H9 (cell line): Measurements from ENCODE around the gene ZNF664. TPM values are rescaled to one million over a fixed set of nuclear protein-coding genes. Genes with fewer than 3 reads are reported as not detected.

Experiments used
- DNase-seq: peaks from one replicate; pipeline ENCODE4 v3.0.0-alpha.2; 2017
- H2AFZ ChIP-seq: one replicate; pipeline ENCODE4 v1.6.1; 2013; ENCODE audit warnings: mild to moderate bottlenecking, low read length, control low read depth, moderate library complexity
- H2AK5ac ChIP-seq: 2 replicates; pipeline ENCODE4 v1.6.1; 2013; ENCODE audit warnings: low read length, control low read depth, mixed read lengths; ENCODE audit not compliant: insufficient read length
- H2BK120ac ChIP-seq: one replicate; pipeline ENCODE4 v1.6.1; 2013; ENCODE audit warnings: low read depth, mild to moderate bottlenecking, low read length, control low read depth, inconsistent platforms; ENCODE audit not compliant: poor library complexity, severe bottlenecking
- H2BK12ac ChIP-seq: 2 replicates; pipeline ENCODE4 v1.6.1; 2013; ENCODE audit warnings: low read length, control low read depth, mixed read lengths, low read depth; ENCODE audit not compliant: insufficient read length
- H2BK15ac ChIP-seq: 2 replicates; pipeline ENCODE4 v1.6.1; 2013; ENCODE audit warnings: low read depth, low read length, control low read depth
- H2BK20ac ChIP-seq: one replicate; pipeline ENCODE4 v1.6.1; 2013; ENCODE audit warnings: low read depth, mild to moderate bottlenecking, low read length, control low read depth, inconsistent platforms; ENCODE audit not compliant: poor library complexity, severe bottlenecking
- H2BK5ac ChIP-seq: 2 replicates; pipeline ENCODE4 v1.6.1; 2013; ENCODE audit warnings: low read length, control low read depth, mixed read lengths; ENCODE audit not compliant: insufficient read length
- H3K14ac ChIP-seq: 2 replicates; pipeline ENCODE4 v1.6.1; 2013; ENCODE audit warnings: low read length, control low read depth; ENCODE audit not compliant: insufficient read depth
- H3K18ac ChIP-seq: 2 replicates; pipeline ENCODE4 v1.6.1; 2013; ENCODE audit warnings: low read depth, mild to moderate bottlenecking, mixed read lengths, low read length, control low read depth; ENCODE audit not compliant: insufficient read length
- H3K23ac ChIP-seq: 2 replicates; pipeline ENCODE4 v1.6.1; 2013; ENCODE audit warnings: low read length, control low read depth, mixed read lengths, low read depth; ENCODE audit not compliant: insufficient read length
- H3K23me2 ChIP-seq: 2 replicates; pipeline ENCODE4 v1.6.1; 2013; ENCODE audit warnings: low read depth, mild to moderate bottlenecking, mixed read lengths, low read length, control low read depth; ENCODE audit not compliant: insufficient read length, poor library complexity, severe bottlenecking
- H3K27ac ChIP-seq: 2 replicates; pipeline ENCODE4 v1.5.1; 2013; ENCODE audit warnings: low read length, control low read depth, mixed read lengths, low read depth; ENCODE audit not compliant: insufficient read length
- H3K27me3 ChIP-seq: 2 replicates; pipeline ENCODE4 v1.6.1; 2013; ENCODE audit warnings: low read length, control low read depth, inconsistent platforms; ENCODE audit not compliant: insufficient read depth
- H3K4ac ChIP-seq: 2 replicates; pipeline ENCODE4 v1.6.1; 2013; ENCODE audit warnings: low read depth, mild to moderate bottlenecking, control low read depth, inconsistent platforms, low read length, moderate library complexity
- H3K4me1 ChIP-seq: 2 replicates; pipeline ENCODE4 v1.6.1; 2013; ENCODE audit warnings: low read length, control low read depth, inconsistent platforms; ENCODE audit not compliant: insufficient read depth
- H3K4me2 ChIP-seq: 2 replicates; pipeline ENCODE4 v1.6.1; 2013; ENCODE audit warnings: low read length, control low read depth, mixed read lengths; ENCODE audit not compliant: insufficient read length, insufficient read depth
- H3K56ac ChIP-seq: 2 replicates; pipeline ENCODE4 v1.6.1; 2013; ENCODE audit warnings: low read depth, mild to moderate bottlenecking, mixed read lengths, low read length, control low read depth; ENCODE audit not compliant: insufficient read length
- H3K79me1 ChIP-seq: 2 replicates; pipeline ENCODE4 v1.6.1; 2013; ENCODE audit warnings: low read depth, mild to moderate bottlenecking, moderate library complexity, low read length, control low read depth, inconsistent platforms; ENCODE audit not compliant: insufficient read depth, poor library complexity, severe bottlenecking
- H3K79me2 ChIP-seq: 2 replicates; pipeline ENCODE4 v1.6.1; 2013; ENCODE audit warnings: low read length, control low read depth, inconsistent platforms; ENCODE audit not compliant: insufficient read depth
- H3K9ac ChIP-seq: 2 replicates; pipeline ENCODE4 v1.6.1; 2013; ENCODE audit warnings: low read length, control low read depth, mixed read lengths; ENCODE audit not compliant: insufficient read length; ENCODE audit errors: extremely low read depth
- H3K9me3 ChIP-seq: one replicate; pipeline ENCODE4 v1.6.1; 2013; ENCODE audit warnings: low read depth, low read length, inconsistent platforms; ENCODE audit not compliant: control insufficient read depth
- H3T11ph ChIP-seq: one replicate; pipeline ENCODE4 v1.6.1; 2013; ENCODE audit warnings: mild to moderate bottlenecking, low read length, control low read depth, inconsistent platforms
- H4K20me1 ChIP-seq: one replicate; pipeline ENCODE4 v1.6.1; 2013; ENCODE audit not compliant: control insufficient read depth, insufficient read length, insufficient read depth
- H4K5ac ChIP-seq: 2 replicates; pipeline ENCODE4 v1.6.1; 2013; ENCODE audit warnings: low read depth, mild to moderate bottlenecking, mixed read lengths, low read length, control low read depth; ENCODE audit not compliant: insufficient read length
- H4K8ac ChIP-seq: replicated peaks from 2 replicates; pipeline ENCODE4 v1.6.1; 2013; ENCODE audit warnings: low read length, control low read depth, mixed read lengths, low read depth; ENCODE audit not compliant: insufficient read length
- H4K91ac ChIP-seq: 2 replicates; pipeline ENCODE4 v1.6.1; 2013; ENCODE audit warnings: low read depth, mild to moderate bottlenecking, moderate library complexity, mixed read lengths, low read length, control low read depth; ENCODE audit not compliant: insufficient read length
- H3K27ac Mint-ChIP-seq, 3 experiments: 2 replicates in 2 of 3; 3 replicates in 1 of 3; pipeline ENCODE4 v1.8.0; 2020 to 2021; ENCODE audit warnings: mixed read lengths in 3 of 3, mild to moderate bottlenecking in 1 of 3, moderate library complexity in 1 of 3
- H3K27me3 Mint-ChIP-seq: 2 replicates; pipeline ENCODE4 v1.8.0; 2021; ENCODE audit warnings: low read depth, mild to moderate bottlenecking, moderate library complexity, mixed read lengths
- H3K36me3 Mint-ChIP-seq, 3 experiments: 2 replicates in 2 of 3; 3 replicates in 1 of 3; pipeline ENCODE4 v1.8.0; 2020 to 2021; ENCODE audit warnings: low read depth in 3 of 3, mixed read lengths in 3 of 3; ENCODE audit not compliant: insufficient read depth in 1 of 3
- H3K4me1 Mint-ChIP-seq, 2 experiments: 2 replicates each; pipeline ENCODE4 v1.8.0; 2020; ENCODE audit warnings: mixed read lengths in 2 of 2
- H3K4me3 Mint-ChIP-seq, 2 experiments: 2 replicates in 1 of 2; 3 replicates in 1 of 2; pipeline ENCODE4 v1.8.0; 2020 to 2021; ENCODE audit warnings: mild to moderate bottlenecking in 2 of 2, mixed read lengths in 2 of 2, moderate library complexity in 1 of 2
- H3K9me3 Mint-ChIP-seq, 2 experiments: 2 replicates in 1 of 2; 3 replicates in 1 of 2; pipeline ENCODE4 v1.8.0; 2020; ENCODE audit warnings: mild to moderate bottlenecking in 2 of 2, mixed read lengths in 2 of 2, moderate library complexity in 1 of 2
- WGBS: extraction: QIAGEN DNeasy Blood & Tissue Kit; methylation state at CpG from one replicate; pipeline ENCODE4 v1.1.7; 2013; ENCODE audit warnings: missing lambda C conversion rate, low lambda C conversion rate, mixed read lengths; ENCODE audit not compliant: insufficient read length; ENCODE audit errors: extremely low coverage; 5-methylcytosine and 5-hydroxymethylcytosine counted together
- total RNA-seq: library from RNA; stranded (reverse); gene quantifications from 2 replicates; pipeline ENCODE4 v1.2.1, GENCODE V29; 2021
- TF ChIP-seq, protein P1 (sequence below): fragments of 200-600 bp; sonication (generic); conservative IDR thresholded peaks from 3 replicates; pipeline ENCODE4 v1.8.0; 2021; ENCODE audit warnings: antibody characterized with exemption, mild to moderate bottlenecking

The ZNF664 gene
- total RNA-seq, 1 experiment from 2014 or later: 29.5 TPM

DNA sequence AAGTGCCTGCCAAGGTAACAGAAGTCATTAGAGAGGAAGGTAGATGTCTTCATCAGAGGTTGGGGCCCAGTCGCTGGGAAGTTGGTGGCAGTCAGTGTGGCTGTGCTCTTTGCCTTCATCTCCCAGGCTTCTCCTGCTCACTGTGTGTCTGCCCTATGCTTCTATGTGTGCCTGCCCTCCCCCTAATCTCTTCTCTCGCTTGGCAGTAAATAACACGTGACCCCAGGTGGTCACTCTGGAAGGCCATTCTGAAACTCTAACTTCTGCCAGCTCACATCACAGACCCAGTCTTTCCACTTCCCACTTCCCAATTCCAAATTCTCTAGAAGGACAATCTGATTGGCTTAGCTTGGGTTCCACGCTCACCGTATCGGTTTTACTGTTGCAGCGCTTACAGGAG lies 9.3 kb downstream of the ZNF664 start:
- H3K14ac ChIP-seq: no peak overlapping the region
- H2AFZ ChIP-seq: no peak overlapping the region
- no peak overlapping the region for H3K9ac ChIP-seq
- no peaks in the 10 kb centered on the region for H3K9me3 ChIP-seq
- no peaks in the 10 kb centered on the region for H3K23me2 ChIP-seq
- no peaks in the 10 kb centered on the region for H3K4me1 ChIP-seq
- H3K27me3 ChIP-seq: no peaks in the 10 kb centered on the region
- Mint-ChIP-seq H3K27ac (no peak overlapping the region), H3K27me3 (peaks cover 47% of the 10 kb centered on the region), H3K36me3 (peaks cover 0 to 2% (median 0%) of the 10 kb centered on the region in 3 experiments; a peak in 1 of 7 replicates), H3K4me1 (peaks cover 0 to 13% of the 10 kb centered on the region in 2 experiments; a peak in 2 of 4 replicates), H3K4me3 (no peak overlapping the region), H3K9me3 (no peaks in the 10 kb centered on the region)
- H3T11ph ChIP-seq: no peak overlapping the region
- H2BK20ac ChIP-seq: no peak overlapping the region
- H3K18ac ChIP-seq: no peak overlapping the region
- H3K23ac ChIP-seq: no peak overlapping the region
- no peak overlapping the region for H4K8ac ChIP-seq
- TF ChIP-seq, protein P1, sequence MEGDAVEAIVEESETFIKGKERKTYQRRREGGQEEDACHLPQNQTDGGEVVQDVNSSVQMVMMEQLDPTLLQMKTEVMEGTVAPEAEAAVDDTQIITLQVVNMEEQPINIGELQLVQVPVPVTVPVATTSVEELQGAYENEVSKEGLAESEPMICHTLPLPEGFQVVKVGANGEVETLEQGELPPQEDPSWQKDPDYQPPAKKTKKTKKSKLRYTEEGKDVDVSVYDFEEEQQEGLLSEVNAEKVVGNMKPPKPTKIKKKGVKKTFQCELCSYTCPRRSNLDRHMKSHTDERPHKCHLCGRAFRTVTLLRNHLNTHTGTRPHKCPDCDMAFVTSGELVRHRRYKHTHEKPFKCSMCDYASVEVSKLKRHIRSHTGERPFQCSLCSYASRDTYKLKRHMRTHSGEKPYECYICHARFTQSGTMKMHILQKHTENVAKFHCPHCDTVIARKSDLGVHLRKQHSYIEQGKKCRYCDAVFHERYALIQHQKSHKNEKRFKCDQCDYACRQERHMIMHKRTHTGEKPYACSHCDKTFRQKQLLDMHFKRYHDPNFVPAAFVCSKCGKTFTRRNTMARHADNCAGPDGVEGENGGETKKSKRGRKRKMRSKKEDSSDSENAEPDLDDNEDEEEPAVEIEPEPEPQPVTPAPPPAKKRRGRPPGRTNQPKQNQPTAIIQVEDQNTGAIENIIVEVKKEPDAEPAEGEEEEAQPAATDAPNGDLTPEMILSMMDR: no peak
- no peak overlapping the region for H2AK5ac ChIP-seq
- DNase-seq: no peak
- no peaks in the 10 kb centered on the region for H3K79me2 ChIP-seq
- no peak overlapping the region for H3K27ac ChIP-seq
- no peak overlapping the region for H3K4me2 ChIP-seq
- H2BK12ac ChIP-seq: no peak overlapping the region
- no peak overlapping the region for H2BK15ac ChIP-seq
- H4K91ac ChIP-seq: no peak overlapping the region
- no peak overlapping the region for H3K56ac ChIP-seq
- no CpG with 5 or more reads among the region's 7 CpGs for WGBS
- H2BK5ac ChIP-seq: no peak overlapping the region
- H4K20me1 ChIP-seq: no peaks in the 10 kb centered on the region
- H3K79me1 ChIP-seq: peaks cover 2% of the 10 kb centered on the region
- no peak overlapping the region for H4K5ac ChIP-seq
- no peak overlapping the region for H3K4ac ChIP-seq
- no peak overlapping the region for H2BK120ac ChIP-seq
